Endodermal cell (in vitro differentiated cells): ENCODE results near the gene KERA. TPM values are rescaled to one million over a fixed set of nuclear protein-coding genes. Genes with fewer than 3 reads are reported as not detected.

Experiments used
- DNase-seq: peaks from one replicate; pipeline ENCODE4 v3.0.0-alpha.2; 2017
- H3K27ac ChIP-seq: 2 replicates; pipeline ENCODE4 v1.5.1; 2013; ENCODE audit warnings: mild to moderate bottlenecking, low read depth, low read length, moderate library complexity
- H3K27me3 ChIP-seq: 2 replicates; pipeline ENCODE4 v1.6.1; 2013; ENCODE audit warnings: mild to moderate bottlenecking, low read length, moderate library complexity; ENCODE audit not compliant: insufficient read depth, control insufficient read depth, poor library complexity, severe bottlenecking
- H3K36me3 ChIP-seq: 2 replicates; pipeline ENCODE4 v1.7.0; 2013; ENCODE audit warnings: mild to moderate bottlenecking, low read length, moderate library complexity; ENCODE audit not compliant: control insufficient read depth, insufficient read depth
- H3K4me1 ChIP-seq: one replicate; pipeline ENCODE4 v1.7.0; 2013; ENCODE audit warnings: low read length; ENCODE audit not compliant: control insufficient read depth, insufficient read depth
- H3K4me3 ChIP-seq: 2 replicates; pipeline ENCODE4 v1.5.1; 2013; ENCODE audit warnings: mild to moderate bottlenecking, low read length, moderate library complexity
- H3K9ac ChIP-seq: 2 replicates; pipeline ENCODE4 v1.6.1; 2013; ENCODE audit warnings: mild to moderate bottlenecking, low read length, moderate library complexity; ENCODE audit not compliant: poor library complexity, severe bottlenecking; ENCODE audit errors: extremely low read depth
- H3K9me3 ChIP-seq: 2 replicates; pipeline ENCODE4 v1.6.1; 2013; ENCODE audit warnings: mild to moderate bottlenecking, low read length, moderate library complexity; ENCODE audit not compliant: control insufficient read depth
- H3K27ac Mint-ChIP-seq: 2 replicates; pipeline ENCODE4 v1.8.0; 2020; ENCODE audit warnings: mixed read lengths
- H3K27me3 Mint-ChIP-seq: 2 replicates; pipeline ENCODE4 v1.8.0; 2021; ENCODE audit warnings: mild to moderate bottlenecking, mixed read lengths; ENCODE audit not compliant: insufficient read depth
- H3K36me3 Mint-ChIP-seq: 2 replicates; pipeline ENCODE4 v1.8.0; 2020; ENCODE audit warnings: low read depth, mixed read lengths
- H3K4me1 Mint-ChIP-seq: 2 replicates; pipeline ENCODE4 v1.8.0; 2020; ENCODE audit warnings: mixed read lengths
- H3K4me3 Mint-ChIP-seq: 2 replicates; pipeline ENCODE4 v1.8.0; 2020; ENCODE audit warnings: mild to moderate bottlenecking, moderate library complexity, mixed read lengths
- H3K9me3 Mint-ChIP-seq: 2 replicates; pipeline ENCODE4 v1.8.0; 2020; ENCODE audit warnings: mild to moderate bottlenecking, mixed read lengths
- WGBS, 2 experiments: methylation state at CpG; one replicate each; pipeline versions ENCODE4 v1.1.5 to v1.1.7; 2013; ENCODE audit warnings: missing lambda C conversion rate in 2 of 2, mixed read lengths in 1 of 2; ENCODE audit not compliant: insufficient coverage in 1 of 2, insufficient read length in 1 of 2; 5-methylcytosine and 5-hydroxymethylcytosine counted together
- total RNA-seq, 2 donors: library from RNA; stranded (reverse); fragmentation: NEBNext Ultra II Directional in 1 of 2; extraction: Animal tissue kit (Norgen Biotek cat#: 25700) in 1 of 2; gene quantifications; 2 replicates in 1 of 2; 3 replicates in 1 of 2; pipeline ENCODE4 v1.2.1, GENCODE V29; 2021
- TF ChIP-seq, protein P1 (sequence below): fragments of 200-600 bp; sonication (generic); conservative IDR thresholded peaks from 2 replicates; pipeline ENCODE4 v1.5.0; 2021; ENCODE audit warnings: antibody characterized with exemption, mild to moderate bottlenecking

KERA gene
- total RNA-seq, 2 donors from 2014 or later: not detected

DNA sequence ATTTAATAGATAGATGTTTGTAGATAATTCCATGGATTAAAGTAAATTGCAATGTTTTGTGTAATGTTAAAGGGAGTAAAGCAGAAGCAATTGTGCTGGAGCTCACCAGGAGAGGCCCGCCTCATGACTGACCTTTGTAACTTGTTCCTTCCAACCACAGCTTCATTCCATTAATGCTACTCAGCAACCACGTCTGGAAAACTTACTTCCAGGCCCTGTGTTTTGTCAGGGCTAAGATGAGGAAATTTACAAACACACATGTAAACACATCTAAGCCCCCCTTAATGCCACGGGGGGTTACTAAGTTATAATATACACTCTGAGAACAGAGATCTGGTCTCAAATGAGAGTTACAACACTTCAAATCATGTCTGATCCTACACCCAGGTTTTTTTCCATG, 41.1 kb upstream of the KERA start:
- Mint-ChIP-seq H3K9me3 (peaks cover 5% of the 10 kb centered on the region), H3K27ac (no peak overlapping the region), H3K36me3 (no peaks in the 10 kb centered on the region), H3K27me3 (no peaks in the 10 kb centered on the region), H3K4me1 (no peaks in the 10 kb centered on the region), H3K4me3 (no peak overlapping the region)
- H3K36me3 ChIP-seq: no peaks in the 10 kb centered on the region
- peaks cover 5% of the 10 kb centered on the region for H3K9me3 ChIP-seq
- H3K4me1 ChIP-seq: no peaks in the 10 kb centered on the region
- no peak overlapping the region for H3K4me3 ChIP-seq
- H3K27me3 ChIP-seq: no peaks in the 10 kb centered on the region
- WGBS, 2 experiments: 56% methylated on average over 3 of the region's 3 CpGs; no CpG with 5 or more reads in 1 of the 2 experiments
- no peak overlapping the region for H3K27ac ChIP-seq
- no peak for DNase-seq
- TF ChIP-seq, protein P1, sequence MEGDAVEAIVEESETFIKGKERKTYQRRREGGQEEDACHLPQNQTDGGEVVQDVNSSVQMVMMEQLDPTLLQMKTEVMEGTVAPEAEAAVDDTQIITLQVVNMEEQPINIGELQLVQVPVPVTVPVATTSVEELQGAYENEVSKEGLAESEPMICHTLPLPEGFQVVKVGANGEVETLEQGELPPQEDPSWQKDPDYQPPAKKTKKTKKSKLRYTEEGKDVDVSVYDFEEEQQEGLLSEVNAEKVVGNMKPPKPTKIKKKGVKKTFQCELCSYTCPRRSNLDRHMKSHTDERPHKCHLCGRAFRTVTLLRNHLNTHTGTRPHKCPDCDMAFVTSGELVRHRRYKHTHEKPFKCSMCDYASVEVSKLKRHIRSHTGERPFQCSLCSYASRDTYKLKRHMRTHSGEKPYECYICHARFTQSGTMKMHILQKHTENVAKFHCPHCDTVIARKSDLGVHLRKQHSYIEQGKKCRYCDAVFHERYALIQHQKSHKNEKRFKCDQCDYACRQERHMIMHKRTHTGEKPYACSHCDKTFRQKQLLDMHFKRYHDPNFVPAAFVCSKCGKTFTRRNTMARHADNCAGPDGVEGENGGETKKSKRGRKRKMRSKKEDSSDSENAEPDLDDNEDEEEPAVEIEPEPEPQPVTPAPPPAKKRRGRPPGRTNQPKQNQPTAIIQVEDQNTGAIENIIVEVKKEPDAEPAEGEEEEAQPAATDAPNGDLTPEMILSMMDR: no peak
- H3K9ac ChIP-seq: no peak overlapping the region

DNA sequence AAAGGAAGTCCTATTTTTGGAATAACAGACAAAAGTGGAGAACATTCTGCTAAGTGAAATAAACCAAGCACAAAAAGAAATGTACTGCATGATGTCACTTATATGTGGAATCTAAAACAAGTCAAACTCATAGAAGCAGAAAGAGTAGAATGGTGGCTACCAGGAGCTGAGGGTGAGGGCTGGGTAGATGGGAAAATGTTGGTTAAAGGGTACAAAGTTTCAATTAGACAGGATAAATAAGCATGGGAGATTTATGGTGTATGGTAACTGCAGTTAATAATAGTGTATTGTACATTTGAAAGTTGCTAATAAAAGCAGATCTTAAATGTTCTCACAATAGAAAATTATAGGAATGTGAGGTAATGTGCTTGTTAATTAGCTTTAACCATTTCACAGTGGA, 40.6 kb upstream of the KERA start:
- Mint-ChIP-seq H3K27me3 (no peaks in the 10 kb centered on the region), H3K9me3 (peaks cover 5% of the 10 kb centered on the region), H3K36me3 (no peaks in the 10 kb centered on the region), H3K4me1 (no peaks in the 10 kb centered on the region), H3K27ac (no peak overlapping the region), H3K4me3 (no peak overlapping the region)
- TF ChIP-seq, protein P1: no peak
- no peaks in the 10 kb centered on the region for H3K36me3 ChIP-seq
- no peaks in the 10 kb centered on the region for H3K27me3 ChIP-seq
- H3K4me1 ChIP-seq: no peaks in the 10 kb centered on the region
- H3K9me3 ChIP-seq: peaks cover 5% of the 10 kb centered on the region
- no peak overlapping the region for H3K4me3 ChIP-seq
- no peak overlapping the region for H3K9ac ChIP-seq
- no peak overlapping the region for H3K27ac ChIP-seq
- no peak for DNase-seq

GRCh38 chr12:91094957-91095356, 37.1 kb upstream of the KERA start:
- Histone ChIP-seq H3K36me3 (no peaks in the 10 kb centered on the region), H3K27ac (no peak overlapping the region), H3K4me1 (no peaks in the 10 kb centered on the region), H3K27me3 (no peaks in the 10 kb centered on the region), H3K9ac (no peak overlapping the region), H3K4me3 (no peak overlapping the region), H3K9me3 (peaks cover 14% of the 10 kb centered on the region)
- no peak for DNase-seq
- Mint-ChIP-seq H3K4me1 (no peaks in the 10 kb centered on the region), H3K36me3 (no peaks in the 10 kb centered on the region), H3K9me3 (peaks cover 15% of the 10 kb centered on the region), H3K27ac (no peak overlapping the region), H3K27me3 (no peaks in the 10 kb centered on the region), H3K4me3 (no peak overlapping the region)
- TF ChIP-seq, protein P1: no peak
- WGBS, 2 experiments: 100% methylated on average over 1 of the region's 1 CpG; no CpG with 5 or more reads in 1 of the 2 experiments
